DND-41 (cell line): Measurements from ENCODE around the gene LIMS1.

Experiments
- CTCF ChIP-seq: IDR thresholded peaks from 2 replicates; pipeline ENCODE4 v1.5.1; 2012; ENCODE audit warnings: borderline replicate concordance, low read length, moderate library complexity, mild to moderate bottlenecking; ENCODE audit not compliant: poor library complexity, severe bottlenecking; ENCODE audit errors: extremely low read depth
- EZH2 ChIP-seq: IDR thresholded peaks from 3 replicates; pipeline ENCODE4 v1.6.1; 2012; ENCODE audit warnings: borderline replicate concordance, low read depth, mild to moderate bottlenecking, moderate library complexity, low read length, inconsistent platforms; ENCODE audit not compliant: severe bottlenecking

GRCh38 chr2:108586631-108587030 is 52.4 kb downstream of the LIMS1 start:
- no peak for TF ChIP-seq CTCF
- TF ChIP-seq EZH2, result no peak
